Endodermal cell (in vitro differentiated cells): ENCODE data around the gene IGFBP5. TPM values are rescaled to one million over a fixed set of nuclear protein-coding genes. Genes with fewer than 3 reads are reported as not detected.

Experiments
- DNase-seq: peaks from one replicate; pipeline ENCODE4 v3.0.0-alpha.2; 2017
- H3K27ac ChIP-seq: 2 replicates; pipeline ENCODE4 v1.5.1; 2013; ENCODE audit warnings: mild to moderate bottlenecking, low read depth, low read length, moderate library complexity
- H3K27me3 ChIP-seq: 2 replicates; pipeline ENCODE4 v1.6.1; 2013; ENCODE audit warnings: mild to moderate bottlenecking, low read length, moderate library complexity; ENCODE audit not compliant: insufficient read depth, control insufficient read depth, poor library complexity, severe bottlenecking
- H3K36me3 ChIP-seq: 2 replicates; pipeline ENCODE4 v1.7.0; 2013; ENCODE audit warnings: mild to moderate bottlenecking, low read length, moderate library complexity; ENCODE audit not compliant: control insufficient read depth, insufficient read depth
- H3K4me1 ChIP-seq: one replicate; pipeline ENCODE4 v1.7.0; 2013; ENCODE audit warnings: low read length; ENCODE audit not compliant: control insufficient read depth, insufficient read depth
- H3K4me3 ChIP-seq: 2 replicates; pipeline ENCODE4 v1.5.1; 2013; ENCODE audit warnings: mild to moderate bottlenecking, low read length, moderate library complexity
- H3K9ac ChIP-seq: 2 replicates; pipeline ENCODE4 v1.6.1; 2013; ENCODE audit warnings: mild to moderate bottlenecking, low read length, moderate library complexity; ENCODE audit not compliant: poor library complexity, severe bottlenecking; ENCODE audit errors: extremely low read depth
- H3K9me3 ChIP-seq: 2 replicates; pipeline ENCODE4 v1.6.1; 2013; ENCODE audit warnings: mild to moderate bottlenecking, low read length, moderate library complexity; ENCODE audit not compliant: control insufficient read depth
- H3K27ac Mint-ChIP-seq: 2 replicates; pipeline ENCODE4 v1.8.0; 2020; ENCODE audit warnings: mixed read lengths
- H3K27me3 Mint-ChIP-seq: 2 replicates; pipeline ENCODE4 v1.8.0; 2021; ENCODE audit warnings: mild to moderate bottlenecking, mixed read lengths; ENCODE audit not compliant: insufficient read depth
- H3K36me3 Mint-ChIP-seq: 2 replicates; pipeline ENCODE4 v1.8.0; 2020; ENCODE audit warnings: low read depth, mixed read lengths
- H3K4me1 Mint-ChIP-seq: 2 replicates; pipeline ENCODE4 v1.8.0; 2020; ENCODE audit warnings: mixed read lengths
- H3K4me3 Mint-ChIP-seq: 2 replicates; pipeline ENCODE4 v1.8.0; 2020; ENCODE audit warnings: mild to moderate bottlenecking, moderate library complexity, mixed read lengths
- H3K9me3 Mint-ChIP-seq: 2 replicates; pipeline ENCODE4 v1.8.0; 2020; ENCODE audit warnings: mild to moderate bottlenecking, mixed read lengths
- CTCF ChIP-seq: fragments of 200-600 bp; sonication (generic); conservative IDR thresholded peaks from 2 replicates; pipeline ENCODE4 v1.5.0; 2021; ENCODE audit warnings: antibody characterized with exemption, mild to moderate bottlenecking
- WGBS, 2 experiments: methylation state at CpG; one replicate each; pipeline versions ENCODE4 v1.1.5 to v1.1.7; 2013; ENCODE audit warnings: missing lambda C conversion rate in 2 of 2, mixed read lengths in 1 of 2; ENCODE audit not compliant: insufficient coverage in 1 of 2, insufficient read length in 1 of 2; 5-methylcytosine and 5-hydroxymethylcytosine counted together
- total RNA-seq, 2 donors: library from RNA; stranded (reverse); fragmentation: NEBNext Ultra II Directional in 1 of 2; extraction: Animal tissue kit (Norgen Biotek cat#: 25700) in 1 of 2; gene quantifications; 2 replicates in 1 of 2; 3 replicates in 1 of 2; pipeline ENCODE4 v1.2.1, GENCODE V29; 2021

IGFBP5 gene
- total RNA-seq, 2 donors from 2014 or later: 3.6 to 8.9 TPM

DNA sequence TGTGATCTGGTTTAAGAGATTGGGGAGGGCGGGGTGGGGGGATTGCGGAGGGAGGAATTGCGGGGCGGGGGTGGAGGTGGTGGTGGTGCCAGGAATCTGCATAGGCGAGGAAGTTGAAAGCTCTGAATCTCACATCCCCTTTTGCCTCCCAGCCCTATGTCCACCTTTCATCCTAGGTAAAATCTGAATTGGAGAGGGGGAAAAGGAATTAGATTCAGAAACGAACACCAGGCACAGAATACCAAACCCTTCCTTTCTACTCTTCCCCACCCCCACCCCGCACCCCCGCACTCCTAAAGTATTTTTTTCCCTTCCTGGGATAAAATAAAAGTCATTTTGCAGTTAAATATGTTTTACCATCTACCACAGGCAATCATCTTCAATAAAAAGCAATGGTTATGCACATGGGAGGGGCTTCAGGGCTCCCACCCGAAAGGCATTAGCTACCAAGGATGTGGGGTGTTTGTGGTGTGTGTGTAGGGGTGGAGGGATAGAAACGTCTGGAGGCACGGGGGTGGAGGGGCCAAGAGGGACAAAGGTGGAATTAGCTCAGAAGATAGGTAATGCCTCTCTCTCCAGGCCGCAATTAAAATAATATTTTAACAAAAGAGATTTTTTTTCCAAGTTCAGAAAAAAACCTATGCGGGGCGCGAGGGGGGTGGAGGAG is 1.8 kb downstream of the IGFBP5 start:
- peaks cover 14% of the 10 kb centered on the region for H3K36me3 ChIP-seq
- no peak for TF ChIP-seq CTCF
- H3K27ac ChIP-seq: no peak overlapping the region
- peaks cover 76% of the 10 kb centered on the region for H3K27me3 Mint-ChIP-seq
- H3K4me3 ChIP-seq: peak overlapping the region; percentile 86
- no peaks in the 10 kb centered on the region for H3K36me3 Mint-ChIP-seq
- no peak overlapping the region for H3K27ac Mint-ChIP-seq
- peak overlapping the region; percentile 68 for H3K9ac ChIP-seq
- no peak for DNase-seq
- WGBS, 2 experiments: 1% methylated on average over 12 of the region's 15 CpGs; no CpG with 5 or more reads in 1 of the 2 experiments
- H3K9me3 ChIP-seq: no peaks in the 10 kb centered on the region
- peaks cover 25% of the 10 kb centered on the region for H3K27me3 ChIP-seq
- H3K4me1 Mint-ChIP-seq: peaks cover 33% of the 10 kb centered on the region
- H3K4me3 Mint-ChIP-seq: peak overlapping the region; percentile 58
- H3K9me3 Mint-ChIP-seq: no peaks in the 10 kb centered on the region
- peaks cover 7% of the 10 kb centered on the region for H3K4me1 ChIP-seq

DNA sequence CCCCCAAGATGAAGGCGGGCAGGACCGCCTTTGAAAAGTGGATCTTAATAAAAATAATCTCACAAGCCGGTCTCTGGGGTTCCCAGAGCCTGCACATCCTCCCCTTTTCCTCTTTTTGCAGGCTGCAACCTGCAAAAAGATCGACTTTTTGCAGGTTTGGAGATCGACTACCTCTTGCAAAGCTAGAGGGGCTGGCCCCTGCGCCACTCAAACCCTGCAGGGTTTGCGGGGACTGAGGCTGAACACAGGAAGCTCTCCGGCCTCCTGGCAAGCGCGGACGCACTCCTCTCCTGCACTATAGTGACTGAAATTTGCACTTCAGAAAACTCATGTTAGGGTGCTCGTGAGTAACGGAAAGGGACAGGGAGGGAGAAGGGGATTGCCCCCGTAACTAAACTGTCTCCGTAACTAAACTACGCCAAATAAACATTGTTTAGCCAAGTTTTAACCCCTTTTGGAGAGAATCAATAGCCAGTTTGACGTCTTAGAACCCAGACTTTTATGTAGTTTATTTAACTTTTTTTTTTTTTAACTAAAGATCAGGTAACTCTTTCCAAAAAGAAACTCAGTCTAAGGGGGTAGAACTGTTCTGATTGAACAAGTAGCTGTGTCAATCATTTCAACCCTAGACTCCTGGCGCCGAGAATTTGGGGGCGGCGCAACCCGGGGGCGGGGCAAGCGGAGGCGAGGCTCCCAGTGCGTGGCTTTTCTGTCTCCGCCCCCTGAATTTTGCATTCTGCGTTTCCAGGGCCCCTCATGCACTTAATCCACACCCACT is 2.5 kb downstream of the IGFBP5 start:
- peaks cover 76% of the 10 kb centered on the region for H3K27me3 Mint-ChIP-seq
- Histone ChIP-seq H3K4me1 (peaks cover 7% of the 10 kb centered on the region), H3K36me3 (peaks cover 16% of the 10 kb centered on the region), H3K27me3 (peaks cover 25% of the 10 kb centered on the region), H3K9ac (peak overlapping the region; percentile 45), H3K27ac (peak overlapping the region; percentile 64), H3K4me3 (peak overlapping the region; percentile 86), H3K9me3 (no peaks in the 10 kb centered on the region)
- peak overlapping the region; percentile 58 for H3K4me3 Mint-ChIP-seq
- H3K27ac Mint-ChIP-seq: peak overlapping the region; percentile 56
- WGBS, 2 experiments: 0% methylated on average over 12 to 28 of the region's 28 CpGs
- no peaks in the 10 kb centered on the region for H3K9me3 Mint-ChIP-seq
- H3K4me1 Mint-ChIP-seq: peaks cover 33% of the 10 kb centered on the region
- DNase-seq: peak; percentile 92
- no peak for TF ChIP-seq CTCF
- no peaks in the 10 kb centered on the region for H3K36me3 Mint-ChIP-seq

DNA sequence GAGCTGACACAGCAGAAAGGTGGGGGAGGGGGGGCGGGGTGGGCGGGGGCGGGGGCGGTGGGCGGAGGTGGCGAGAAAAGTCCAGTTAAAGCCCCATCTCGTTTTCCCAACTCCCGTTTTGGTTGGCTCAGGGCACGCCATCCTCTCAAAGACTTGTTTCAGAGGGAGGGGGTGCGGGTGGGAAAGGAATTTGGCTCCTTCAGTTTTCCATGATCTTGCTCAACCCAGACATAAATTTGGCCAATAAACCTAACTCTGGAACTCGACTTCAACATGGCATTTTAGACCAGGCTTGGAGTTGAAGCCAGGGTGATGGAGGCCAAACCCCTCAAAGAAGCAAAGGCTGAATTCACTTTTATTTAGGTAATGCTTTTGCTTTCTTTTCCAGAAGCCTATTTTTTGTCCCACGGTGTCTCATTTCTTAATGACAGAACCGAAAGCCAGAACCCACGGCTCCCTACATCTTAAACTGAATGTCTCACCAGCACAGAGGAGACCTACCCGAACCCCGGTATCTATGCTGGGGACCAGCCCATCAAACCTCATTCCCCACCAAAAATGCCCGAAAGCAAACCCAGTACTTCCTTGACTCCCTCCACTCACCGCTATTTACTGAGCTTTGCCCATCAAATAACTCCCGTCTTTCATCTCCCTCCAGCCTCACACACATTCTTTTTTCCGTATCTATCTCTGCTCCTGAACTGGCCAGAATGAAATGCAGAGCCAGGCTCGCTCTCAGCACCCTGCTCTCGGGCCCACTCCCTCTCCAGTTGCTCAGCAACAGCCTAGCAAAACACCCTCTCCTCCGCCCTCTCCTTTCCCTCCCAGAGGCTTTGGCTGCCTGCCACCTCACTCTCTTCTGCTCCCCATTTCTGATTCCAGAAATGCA is 4.3 kb downstream of the IGFBP5 start:
- peak overlapping the region; percentile 1 for H3K4me3 Mint-ChIP-seq
- no peaks in the 10 kb centered on the region for H3K9me3 Mint-ChIP-seq
- peaks cover 65% of the 10 kb centered on the region for H3K27me3 Mint-ChIP-seq
- peaks cover 23% of the 10 kb centered on the region for H3K27me3 ChIP-seq
- no peak overlapping the region for H3K9ac ChIP-seq
- DNase-seq: peak; percentile 82
- peaks cover 28% of the 10 kb centered on the region for H3K36me3 ChIP-seq
- 18 to 30% methylated on average over 15 to 16 of the region's 23 CpGs for WGBS, 2 experiments
- no peak overlapping the region for H3K27ac Mint-ChIP-seq
- no peaks in the 10 kb centered on the region for H3K36me3 Mint-ChIP-seq
- H3K4me1 Mint-ChIP-seq: peaks cover 24% of the 10 kb centered on the region
- no peaks in the 10 kb centered on the region for H3K9me3 ChIP-seq
- TF ChIP-seq CTCF: no peak
- peak overlapping the region; percentile 73 for H3K4me3 ChIP-seq
- H3K27ac ChIP-seq: peak overlapping the region; percentile 83
- peaks cover 7% of the 10 kb centered on the region for H3K4me1 ChIP-seq
